ENCODE data around the gene CDX1.
A peak's percentile ranks its signal among the peaks of the same experiment; 100 is the strongest.

Gene CDX1

DNA sequence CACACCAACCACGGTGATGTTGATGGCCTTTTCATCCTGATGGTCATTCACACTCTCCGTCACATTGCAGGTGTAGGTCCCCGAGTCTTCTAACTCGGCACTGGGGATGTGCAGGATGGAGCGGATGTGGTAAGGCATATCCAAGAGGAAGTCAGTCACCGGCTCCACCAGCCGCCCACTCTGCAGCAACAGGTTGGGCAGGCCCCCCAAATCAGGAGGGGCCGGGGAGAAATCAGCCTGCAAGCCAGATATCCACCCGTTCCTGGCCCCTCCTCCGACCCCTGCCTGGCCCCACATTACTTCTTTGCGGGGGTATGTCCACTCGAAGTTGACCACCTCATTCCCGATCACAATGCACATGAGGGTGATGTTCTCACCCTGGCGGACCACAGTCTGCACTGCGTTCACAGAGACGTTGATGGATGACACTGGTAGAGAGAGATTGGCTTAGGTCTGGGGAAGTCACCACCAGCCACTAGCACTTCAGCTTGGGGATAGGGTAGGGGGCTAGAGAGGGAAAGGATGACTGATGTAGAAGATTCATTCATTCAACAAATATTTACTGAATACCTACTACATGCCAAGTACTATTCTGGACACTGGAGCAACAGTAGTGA lies 32.9 kb upstream of the CDX1 start:
- Histone ChIP-seq H3K27ac (ENCODE audit: low read length) (no peak overlapping the region), H3K9ac (ENCODE audit: low read length) (no peak overlapping the region), H3K9me3 (ENCODE audit: control insufficient read depth, low read depth, low read length) (no peaks in the 10 kb centered on the region), H3K36me3 (ENCODE audit: control insufficient read depth, low read depth, low read length) (no peaks in the 10 kb centered on the region), H3K4me1 (ENCODE audit: control insufficient read depth, low read depth, low read length) (peaks cover 35% of the 10 kb centered on the region), H3K27me3 (ENCODE audit: control insufficient read depth, insufficient read depth, low read length) (peaks cover 25% of the 10 kb centered on the region), H3K4me3 (ENCODE audit: low read length) (no peak overlapping the region)

DNA sequence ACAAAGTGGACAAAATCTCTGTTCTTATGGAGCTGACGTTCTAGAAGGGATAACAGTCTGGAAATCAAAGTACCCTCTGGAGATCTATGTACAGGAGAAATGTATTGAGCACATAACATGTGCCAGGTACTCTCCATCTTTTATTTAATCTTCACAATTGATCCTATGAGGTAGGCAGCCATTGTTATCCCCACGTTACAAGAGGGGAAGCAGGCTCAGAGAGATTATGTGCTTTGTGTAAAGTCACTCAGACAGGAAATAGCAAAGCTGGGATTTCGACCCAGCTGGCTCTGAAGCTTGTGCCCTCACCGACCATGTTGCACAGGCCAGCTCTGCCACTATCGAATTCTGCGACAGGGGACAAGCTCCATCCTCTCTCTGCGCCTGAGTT lies 32.4 kb upstream of the CDX1 start:
- Histone ChIP-seq H3K9ac (ENCODE audit: low read length) (no peak overlapping the region), H3K27ac (ENCODE audit: low read length) (no peak overlapping the region), H3K9me3 (ENCODE audit: control insufficient read depth, low read depth, low read length) (no peaks in the 10 kb centered on the region), H3K27me3 (ENCODE audit: control insufficient read depth, insufficient read depth, low read length) (peaks cover 25% of the 10 kb centered on the region), H3K4me1 (ENCODE audit: control insufficient read depth, low read depth, low read length) (peaks cover 40% of the 10 kb centered on the region), H3K36me3 (ENCODE audit: control insufficient read depth, low read depth, low read length) (no peaks in the 10 kb centered on the region), H3K4me3 (ENCODE audit: low read length) (no peak overlapping the region)

DNA sequence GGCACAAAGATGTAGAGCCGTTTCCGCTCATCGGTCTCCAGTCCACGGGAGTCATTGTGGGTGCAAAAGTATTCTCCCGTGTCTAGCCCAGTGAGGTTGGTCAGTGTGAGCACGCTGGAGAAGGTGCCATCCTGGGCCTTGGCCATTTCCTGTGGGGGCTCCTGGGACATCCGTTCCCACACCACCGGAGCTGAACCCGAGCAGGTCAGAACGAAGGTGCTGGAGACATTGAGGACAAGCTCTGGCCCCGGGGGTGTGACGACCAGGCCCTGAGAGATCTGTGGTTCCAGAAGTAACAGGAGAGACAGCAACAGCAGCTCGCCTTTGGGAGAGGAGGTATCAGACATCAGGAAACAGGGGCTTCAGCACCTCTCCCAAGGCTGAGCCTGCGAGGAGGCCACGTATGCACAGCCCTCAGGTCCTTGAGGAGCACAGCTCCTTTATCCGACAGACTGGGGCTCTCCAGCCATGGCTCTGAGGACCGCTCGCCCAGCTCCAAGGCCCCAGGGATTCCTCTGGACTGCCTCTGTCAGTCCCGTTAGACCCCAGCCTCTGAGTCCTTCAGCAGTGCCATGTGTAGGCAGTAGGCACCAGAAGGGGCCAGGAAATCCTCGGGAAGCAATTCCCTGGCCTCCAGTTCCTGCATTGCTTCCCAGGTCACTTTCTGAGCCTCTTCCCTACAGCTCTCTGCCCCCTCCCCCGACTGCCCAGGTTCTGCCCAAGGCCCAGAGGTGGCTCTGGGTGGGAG lies 30.8 kb upstream of the CDX1 start:
- Histone ChIP-seq H3K27me3 (ENCODE audit: control insufficient read depth, insufficient read depth, low read length) (peaks cover 15% of the 10 kb centered on the region), H3K9ac (ENCODE audit: low read length) (no peak overlapping the region), H3K9me3 (ENCODE audit: control insufficient read depth, low read depth, low read length) (no peaks in the 10 kb centered on the region), H3K4me3 (ENCODE audit: low read length) (no peak overlapping the region), H3K4me1 (ENCODE audit: control insufficient read depth, low read depth, low read length) (peaks cover 36% of the 10 kb centered on the region), H3K27ac (ENCODE audit: low read length) (no peak overlapping the region), H3K36me3 (ENCODE audit: control insufficient read depth, low read depth, low read length) (no peaks in the 10 kb centered on the region)

DNA sequence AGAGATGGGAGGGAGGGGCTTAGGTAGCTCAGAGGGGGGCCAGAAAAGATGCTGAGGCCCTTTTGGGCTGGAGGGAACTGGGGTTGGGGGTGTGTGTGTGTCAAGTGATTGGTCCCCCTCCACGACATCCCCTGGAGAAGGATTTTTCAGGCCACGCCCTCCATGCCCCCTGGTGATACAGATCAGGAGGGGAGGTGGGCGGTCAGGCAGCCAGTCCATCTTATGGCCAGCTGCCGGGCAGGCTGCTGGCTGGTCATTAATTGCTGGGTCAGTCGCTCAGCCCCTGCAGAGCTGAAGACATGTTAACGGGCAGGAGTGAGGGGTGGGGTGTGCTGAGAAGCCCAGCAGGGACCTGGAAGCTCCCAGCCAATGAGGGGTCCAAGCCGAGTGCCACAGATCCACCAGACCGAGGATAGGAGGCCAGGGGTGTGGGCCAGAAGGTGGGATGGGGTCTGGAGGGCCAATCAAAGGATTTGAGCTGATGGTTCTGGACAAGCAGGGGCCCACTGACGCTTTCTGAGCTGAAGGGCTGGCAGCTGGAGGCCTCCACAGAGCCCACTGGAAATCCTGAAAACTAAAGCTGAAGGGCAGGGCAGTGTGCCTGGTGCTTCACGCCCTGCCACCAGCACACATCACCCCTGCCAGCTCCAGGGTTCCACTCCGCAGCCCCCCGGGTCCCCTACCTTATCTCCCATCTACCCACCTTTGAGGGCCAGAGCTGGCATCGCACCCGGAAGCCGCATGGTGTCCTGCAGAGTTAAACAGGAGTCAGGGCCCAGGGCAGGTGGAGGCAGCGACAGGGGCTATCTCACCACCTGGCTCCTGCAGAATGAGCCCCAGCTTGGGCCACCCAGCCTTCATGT lies 30.0 kb upstream of the CDX1 start:
- no peak overlapping the region for H3K27ac ChIP-seq (ENCODE audit: low read length)
- no peak overlapping the region for H3K9ac ChIP-seq (ENCODE audit: low read length)
- no peaks in the 10 kb centered on the region for H3K36me3 ChIP-seq (ENCODE audit: control insufficient read depth, low read depth, low read length)
- peaks cover 29% of the 10 kb centered on the region for H3K4me1 ChIP-seq (ENCODE audit: control insufficient read depth, low read depth, low read length)
- H3K27me3 ChIP-seq (ENCODE audit: control insufficient read depth, insufficient read depth, low read length) = peaks cover 10% of the 10 kb centered on the region
- H3K4me3 ChIP-seq (ENCODE audit: low read length) = no peak overlapping the region
- H3K9me3 ChIP-seq (ENCODE audit: control insufficient read depth, low read depth, low read length) = no peaks in the 10 kb centered on the region

DNA sequence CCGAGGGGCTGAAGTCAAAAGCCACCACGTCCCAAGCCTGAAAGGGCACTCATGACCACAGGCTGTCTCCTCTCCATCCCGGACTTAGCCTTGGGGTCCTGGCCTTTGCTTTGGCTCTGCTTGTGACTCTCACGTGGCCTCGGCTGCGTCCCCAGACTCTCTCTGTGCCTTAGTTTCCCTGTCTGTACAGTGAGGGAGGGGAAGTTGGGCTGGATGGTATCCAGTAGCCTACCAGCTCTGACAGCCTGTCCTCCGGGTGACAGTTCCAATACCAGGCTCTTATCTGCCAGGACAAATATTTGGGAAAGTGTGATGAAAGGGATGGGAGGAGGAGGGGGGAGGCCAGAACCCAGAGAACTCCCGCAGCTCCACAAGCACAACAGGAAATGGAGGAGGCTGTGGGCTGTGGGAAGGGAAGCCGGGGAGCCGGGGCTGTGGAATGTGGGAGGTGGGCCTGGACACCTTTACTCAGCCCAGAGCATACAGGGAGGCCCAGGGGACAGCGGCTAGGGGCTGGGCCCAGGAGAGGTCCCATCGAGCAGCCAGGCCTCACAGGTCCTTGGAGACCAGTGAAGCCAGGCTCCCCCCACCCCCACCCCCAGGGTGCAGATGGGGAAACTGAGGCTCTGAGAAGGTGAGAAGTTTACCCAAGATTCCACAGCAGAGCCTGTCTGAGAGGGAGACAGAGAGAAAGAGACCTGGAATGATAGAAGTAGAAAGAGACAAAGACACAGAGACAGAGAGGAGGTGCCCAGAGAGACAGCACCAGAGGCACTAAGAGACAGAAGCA lies 29.2 kb upstream of the CDX1 start:
- Histone ChIP-seq H3K4me3 (ENCODE audit: low read length) (no peak overlapping the region), H3K9me3 (ENCODE audit: control insufficient read depth, low read depth, low read length) (no peaks in the 10 kb centered on the region), H3K36me3 (ENCODE audit: control insufficient read depth, low read depth, low read length) (no peaks in the 10 kb centered on the region), H3K27ac (ENCODE audit: low read length) (no peak overlapping the region), H3K4me1 (ENCODE audit: control insufficient read depth, low read depth, low read length) (peaks cover 29% of the 10 kb centered on the region), H3K27me3 (ENCODE audit: control insufficient read depth, insufficient read depth, low read length) (peaks cover 2% of the 10 kb centered on the region), H3K9ac (ENCODE audit: low read length) (no peak overlapping the region)

DNA sequence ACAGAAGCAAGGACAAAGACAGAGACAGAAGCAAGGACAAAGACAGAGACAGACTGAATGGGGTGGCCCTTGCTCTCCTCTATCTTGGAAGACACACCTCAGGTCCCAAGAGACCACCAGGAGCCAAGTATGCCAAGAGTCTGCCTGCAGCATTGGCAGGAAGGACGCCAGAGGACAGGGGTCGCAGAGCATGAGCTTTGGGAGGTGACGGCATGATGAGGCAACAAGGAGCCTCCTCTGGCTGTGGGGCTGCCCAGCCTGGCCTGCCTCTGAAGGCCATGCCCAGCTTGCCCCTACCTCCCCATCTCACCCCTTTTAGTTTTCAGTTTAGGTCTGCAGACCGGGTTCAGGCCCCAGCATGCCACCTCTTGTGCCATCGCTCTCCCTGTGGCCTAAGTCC lies 28.6 kb upstream of the CDX1 start:
- no peaks in the 10 kb centered on the region for H3K27me3 ChIP-seq (ENCODE audit: control insufficient read depth, insufficient read depth, low read length)
- H3K4me3 ChIP-seq (ENCODE audit: low read length) = peak overlapping the region; percentile 19
- H3K9me3 ChIP-seq (ENCODE audit: control insufficient read depth, low read depth, low read length) = no peaks in the 10 kb centered on the region
- H3K4me1 ChIP-seq (ENCODE audit: control insufficient read depth, low read depth, low read length) = peaks cover 29% of the 10 kb centered on the region
- no peaks in the 10 kb centered on the region for H3K36me3 ChIP-seq (ENCODE audit: control insufficient read depth, low read depth, low read length)
- H3K9ac ChIP-seq (ENCODE audit: low read length) = no peak overlapping the region
- H3K27ac ChIP-seq (ENCODE audit: low read length) = no peak overlapping the region

DNA sequence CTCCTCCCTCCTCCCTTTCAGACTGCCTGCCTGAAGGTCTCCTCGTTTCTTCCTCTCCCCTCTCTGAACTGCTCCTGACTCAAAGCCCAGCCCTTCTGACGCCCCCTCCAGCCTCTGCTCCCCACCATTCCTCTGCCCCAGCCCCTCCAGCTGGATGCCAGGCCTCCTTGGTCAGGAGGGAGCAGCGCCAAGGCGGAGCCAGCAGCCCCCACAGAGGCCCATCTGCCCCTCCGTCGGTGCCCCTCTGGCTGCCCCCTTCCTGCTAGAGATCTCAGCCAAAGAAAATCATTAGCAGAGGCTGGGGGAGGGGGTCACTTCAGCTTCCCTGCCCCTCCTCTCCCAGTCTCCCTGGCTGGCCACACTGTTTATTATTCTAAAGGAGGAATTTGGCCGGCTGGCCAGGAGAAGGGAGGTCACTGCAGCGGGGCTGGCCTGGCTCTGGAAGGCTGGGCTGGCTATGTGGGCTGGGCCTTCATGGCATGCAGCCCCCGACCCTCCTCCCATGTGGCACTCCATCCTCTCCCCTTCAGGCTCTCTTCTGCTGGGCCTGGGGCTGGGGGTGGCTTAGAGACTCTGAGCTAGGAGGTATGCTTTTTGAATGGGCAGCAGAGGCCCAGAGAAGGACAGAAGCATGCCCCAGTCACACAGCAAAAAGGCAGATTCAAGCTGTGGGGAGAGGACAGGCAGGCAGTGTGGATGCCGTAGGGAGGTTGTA lies 27.9 kb upstream of the CDX1 start:
- Histone ChIP-seq H3K4me3 (ENCODE audit: low read length) (peak overlapping the region; percentile 23), H3K36me3 (ENCODE audit: control insufficient read depth, low read depth, low read length) (no peaks in the 10 kb centered on the region), H3K27ac (ENCODE audit: low read length) (no peak overlapping the region), H3K27me3 (ENCODE audit: control insufficient read depth, insufficient read depth, low read length) (no peaks in the 10 kb centered on the region), H3K9ac (ENCODE audit: low read length) (no peak overlapping the region), H3K4me1 (ENCODE audit: control insufficient read depth, low read depth, low read length) (peaks cover 29% of the 10 kb centered on the region), H3K9me3 (ENCODE audit: control insufficient read depth, low read depth, low read length) (no peaks in the 10 kb centered on the region)

DNA sequence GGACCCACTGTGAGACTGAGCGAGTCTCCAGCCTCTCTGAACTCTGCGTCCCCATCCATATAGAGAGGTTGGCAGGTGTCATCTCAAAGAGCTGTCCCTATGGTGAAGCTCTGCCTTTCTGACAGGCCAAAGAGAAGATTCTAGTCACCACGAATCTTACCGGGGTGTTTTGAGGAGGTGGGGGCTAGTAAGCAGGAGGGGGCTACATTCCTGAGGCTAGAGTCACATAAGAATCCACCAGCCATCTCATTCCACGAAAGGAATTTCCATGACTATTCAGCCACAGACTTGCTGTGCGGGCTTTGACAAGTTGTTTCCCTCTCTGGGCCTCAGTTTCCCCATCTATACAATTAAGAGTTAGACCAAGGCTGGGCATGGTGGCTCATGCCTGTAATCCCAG lies 27.2 kb upstream of the CDX1 start:
- H3K4me1 ChIP-seq (ENCODE audit: control insufficient read depth, low read depth, low read length) = peaks cover 34% of the 10 kb centered on the region
- H3K9ac ChIP-seq (ENCODE audit: low read length) = no peak overlapping the region
- H3K36me3 ChIP-seq (ENCODE audit: control insufficient read depth, low read depth, low read length) = no peaks in the 10 kb centered on the region
- H3K27me3 ChIP-seq (ENCODE audit: control insufficient read depth, insufficient read depth, low read length) = no peaks in the 10 kb centered on the region
- H3K27ac ChIP-seq (ENCODE audit: low read length) = no peak overlapping the region
- H3K4me3 ChIP-seq (ENCODE audit: low read length) = no peak overlapping the region
- H3K9me3 ChIP-seq (ENCODE audit: control insufficient read depth, low read depth, low read length) = no peaks in the 10 kb centered on the region

DNA sequence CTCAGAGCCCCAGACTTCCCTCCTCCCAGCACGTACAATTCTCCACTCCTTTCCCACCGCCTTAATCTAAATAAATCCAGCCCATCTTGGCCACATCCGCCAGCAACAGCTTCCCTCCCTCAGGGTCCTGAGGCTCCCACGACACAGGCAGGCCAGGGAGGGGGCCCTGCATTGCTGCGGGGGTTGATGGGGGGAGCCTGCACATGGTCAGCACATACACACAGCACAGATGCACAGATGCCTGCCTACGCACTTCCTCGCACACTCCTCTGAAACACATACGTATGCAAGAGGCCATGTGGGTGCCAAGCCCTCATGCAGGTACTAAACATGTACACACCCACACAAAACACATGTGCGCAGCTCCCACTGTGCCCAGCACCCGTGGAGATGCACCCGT lies 25.7 kb upstream of the CDX1 start:
- no peaks in the 10 kb centered on the region for H3K36me3 ChIP-seq (ENCODE audit: control insufficient read depth, low read depth, low read length)
- H3K27me3 ChIP-seq (ENCODE audit: control insufficient read depth, insufficient read depth, low read length) = no peaks in the 10 kb centered on the region
- H3K4me3 ChIP-seq (ENCODE audit: low read length) = no peak overlapping the region
- no peak overlapping the region for H3K27ac ChIP-seq (ENCODE audit: low read length)
- H3K9ac ChIP-seq (ENCODE audit: low read length) = no peak overlapping the region
- no peaks in the 10 kb centered on the region for H3K9me3 ChIP-seq (ENCODE audit: control insufficient read depth, low read depth, low read length)
- H3K4me1 ChIP-seq (ENCODE audit: control insufficient read depth, low read depth, low read length) = peaks cover 37% of the 10 kb centered on the region

DNA sequence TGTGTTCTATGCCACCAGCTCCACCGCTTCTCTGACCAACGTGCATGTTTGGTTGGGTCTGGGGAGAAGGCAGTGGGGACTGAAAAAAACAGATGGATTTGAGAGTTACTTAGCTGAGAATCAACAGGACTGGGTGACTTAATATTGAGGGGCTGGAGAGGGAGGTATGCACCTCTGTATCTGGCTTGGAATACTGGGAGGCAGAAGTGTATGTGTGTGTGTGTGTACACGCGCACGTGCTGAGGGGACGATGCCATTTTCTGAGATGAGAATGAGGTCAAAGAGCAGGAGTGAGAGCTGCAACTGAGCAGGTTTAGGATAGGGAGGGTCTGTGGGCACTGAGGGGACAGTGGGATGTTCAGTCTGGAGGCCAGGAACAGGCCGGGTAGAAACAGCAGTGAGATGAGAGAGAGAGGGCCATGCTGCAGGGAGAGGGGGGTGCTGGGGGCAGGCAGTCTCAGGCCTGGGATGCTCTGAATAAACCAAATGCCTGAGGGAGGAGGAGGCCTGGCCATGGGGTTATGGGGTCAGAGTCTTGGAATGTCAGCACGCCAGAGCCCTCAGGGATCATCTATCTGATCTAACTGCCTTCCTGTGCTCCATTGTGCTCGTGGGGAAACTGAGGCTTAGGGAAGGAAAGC lies 24.9 kb upstream of the CDX1 start:
- Histone ChIP-seq H3K36me3 (ENCODE audit: control insufficient read depth, low read depth, low read length) (no peaks in the 10 kb centered on the region), H3K27ac (ENCODE audit: low read length) (no peak overlapping the region), H3K27me3 (ENCODE audit: control insufficient read depth, insufficient read depth, low read length) (no peaks in the 10 kb centered on the region), H3K9ac (ENCODE audit: low read length) (no peak overlapping the region), H3K4me1 (ENCODE audit: control insufficient read depth, low read depth, low read length) (peaks cover 33% of the 10 kb centered on the region), H3K4me3 (ENCODE audit: low read length) (no peak overlapping the region), H3K9me3 (ENCODE audit: control insufficient read depth, low read depth, low read length) (no peaks in the 10 kb centered on the region)

All from iPS-18a (cell line).